Esophagus muscularis mucosa (tissue), 4 donors: ENCODE measurements around the gene AAMDC. TPM values are rescaled to one million over a fixed set of nuclear protein-coding genes. Genes with fewer than 3 reads are reported as not detected.
"Not testable (repeated sequence)": the region's sequence is repeated elsewhere in the genome, so short reads cannot be mapped to it uniquely, and the experiment has no call there.

Experiments used
- DNase-seq: peaks from one replicate; pipeline ENCODE4 v3.0.0-alpha.2; 2017; ENCODE audit errors: extremely low spot score
- H3K27ac ChIP-seq, 4 donors: fragments of 200-600 bp; sonication (generic); replicated peaks in 1 of 4; 1 replicate in 3 of 4; 2 replicates in 1 of 4; pipeline ENCODE4 v1.5.1; 2016 to 2019; ENCODE audit warnings: mild to moderate bottlenecking in 1 of 4
- H3K27me3 ChIP-seq, 4 donors: fragments of 200-600 bp; sonication (generic); one replicate each; pipeline versions ENCODE4 v1.5.1 to v1.6.0; 2016 to 2019
- H3K36me3 ChIP-seq, 4 donors: fragments of 200-600 bp; sonication (generic); one replicate each; pipeline ENCODE4 v1.5.1; 2016 to 2019
- H3K4me1 ChIP-seq, 4 donors: fragments of 200-600 bp; sonication (generic); one replicate each; pipeline ENCODE4 v1.5.1; 2016 to 2019
- H3K4me3 ChIP-seq, 4 donors: fragments of 200-600 bp; sonication (generic); 1 replicate in 2 of 4; 2 replicates in 2 of 4; pipeline ENCODE4 v1.5.1; 2016 to 2019; ENCODE audit warnings: mild to moderate bottlenecking in 4 of 4, moderate library complexity in 1 of 4
- H3K9me3 ChIP-seq, 4 donors: fragments of 200-600 bp; sonication (generic); 1 replicate in 3 of 4; 2 replicates in 1 of 4; pipeline ENCODE4 v1.5.1; 2016 to 2019
- EP300 ChIP-seq: sonication (generic); formaldehyde crosslinking; IDR thresholded peaks from one replicate; pipeline ENCODE4 v1.6.1; 2017; ENCODE audit warnings: antibody characterized with exemption
- POLR2A ChIP-seq: fragments of 450-650 bp; IDR thresholded peaks from one replicate; pipeline ENCODE4 v1.6.1; 2017; ENCODE audit warnings: antibody characterized with exemption, moderate library complexity, mild to moderate bottlenecking, low read depth
- POLR2AphosphoS5 ChIP-seq, 2 donors: sonication (generic); formaldehyde crosslinking; IDR thresholded peaks; one replicate each; pipeline ENCODE4 v1.6.1; 2017; ENCODE audit warnings: antibody characterized with exemption in 2 of 2
- WGBS: methylation state at CpG from one replicate; pipeline ENCODE4 v1.1.5; 2018; 5-methylcytosine and 5-hydroxymethylcytosine counted together
- intact Hi-C: fragments of 100-400 bp; cut with DNase I; formaldehyde crosslinking; loops from one replicate; pipeline ENCODE4 v1.15.1; 2023
- total RNA-seq, 4 donors: library from RNA; depleted of rRNA; stranded (reverse); fragments of >200 nt; gene quantifications; one replicate each; pipeline versions ENCODE4 v1.1.0 to v1.2.1, GENCODE V29; 2016
- TF ChIP-seq, protein P1 (sequence below), 3 experiments: fragments of 200-600 bp in 2 of 3; fragments of 450-650 bp in 1 of 3; sonication (generic) in 2 of 3; IDR thresholded peaks; one replicate each; pipeline ENCODE4 v1.5.1; 2017 to 2019; ENCODE audit warnings: antibody characterized with exemption in 3 of 3, mild to moderate bottlenecking in 2 of 3, moderate library complexity in 1 of 3

Gene AAMDC
- total RNA-seq, 4 donors from 2014 or later: 39.0 to 73.7 (median 68.0) TPM

DNA sequence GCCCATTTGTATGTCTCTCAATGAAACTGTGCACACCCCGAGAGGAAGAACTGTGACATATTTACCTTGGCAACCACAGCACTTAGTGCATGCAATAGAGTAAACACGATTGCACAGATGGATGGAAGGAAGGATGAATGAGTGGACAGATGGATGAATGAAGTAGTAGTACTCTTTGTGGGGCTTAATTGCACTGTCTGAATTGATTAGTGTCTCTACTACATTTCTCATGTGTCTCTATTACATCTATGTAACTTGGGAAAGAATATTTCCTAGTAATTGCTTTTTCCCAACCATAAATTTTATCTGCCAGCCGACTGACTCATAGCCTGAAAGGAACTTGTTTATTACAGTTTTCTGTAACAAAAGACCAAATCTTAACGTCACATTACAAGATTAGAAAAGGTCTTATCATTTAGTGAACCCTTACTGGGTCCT is 69.7 kb downstream of the AAMDC start:
- H3K27ac ChIP-seq, DNase-seq, H3K9me3 ChIP-seq, intact Hi-C loops, H3K4me1 ChIP-seq, H3K27me3 ChIP-seq, H3K4me3 ChIP-seq: not testable (repeated sequence)
- WGBS: 54% methylated on average over 4 of the region's 4 CpGs
- peaks cover 6 to 54% (median 34%) of the 10 kb centered on the region in 4 donors for H3K36me3 ChIP-seq

DNA sequence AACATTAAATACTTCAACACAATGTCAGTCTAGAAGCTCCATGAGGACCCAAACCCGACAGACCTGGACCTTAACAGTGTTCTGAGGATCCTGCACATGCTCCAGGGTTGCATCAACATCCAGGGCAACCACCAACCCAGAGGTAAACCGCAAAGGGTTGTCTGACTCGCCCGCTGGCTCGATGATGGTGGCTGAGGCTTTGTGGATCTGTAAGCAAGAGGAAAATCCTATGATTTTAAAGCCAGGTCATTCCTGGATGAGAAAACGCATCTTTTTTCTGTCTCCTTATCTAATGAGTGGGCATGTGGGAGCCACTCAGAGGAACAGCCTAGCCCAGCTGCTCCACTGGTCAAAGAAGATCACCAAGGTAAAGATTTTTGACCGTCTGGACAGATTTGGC is 70.3 kb downstream of the AAMDC start:
- H3K4me1 ChIP-seq, H3K27ac ChIP-seq, intact Hi-C loops, DNase-seq, H3K9me3 ChIP-seq, H3K4me3 ChIP-seq, H3K27me3 ChIP-seq: not testable (repeated sequence)
- WGBS: 97% methylated on average over 7 of the region's 7 CpGs
- H3K36me3 ChIP-seq: peaks cover under 1 to 48% (median 30%) of the 10 kb centered on the region in 4 donors

- H3K27me3 ChIP-seq, H3K4me3 ChIP-seq, H3K4me1 ChIP-seq, H3K9me3 ChIP-seq, intact Hi-C loops, H3K27ac ChIP-seq, DNase-seq: not testable (repeated sequence)
- H3K36me3 ChIP-seq: peaks cover 0 to 44% (median 27%) of the 10 kb centered on the region in 4 donors
- 89% methylated on average over 1 of the region's 4 CpGs for WGBS
Measured at GRCh38 chr11:77891703-77892102, 70.8 kb downstream of the AAMDC start.

DNA sequence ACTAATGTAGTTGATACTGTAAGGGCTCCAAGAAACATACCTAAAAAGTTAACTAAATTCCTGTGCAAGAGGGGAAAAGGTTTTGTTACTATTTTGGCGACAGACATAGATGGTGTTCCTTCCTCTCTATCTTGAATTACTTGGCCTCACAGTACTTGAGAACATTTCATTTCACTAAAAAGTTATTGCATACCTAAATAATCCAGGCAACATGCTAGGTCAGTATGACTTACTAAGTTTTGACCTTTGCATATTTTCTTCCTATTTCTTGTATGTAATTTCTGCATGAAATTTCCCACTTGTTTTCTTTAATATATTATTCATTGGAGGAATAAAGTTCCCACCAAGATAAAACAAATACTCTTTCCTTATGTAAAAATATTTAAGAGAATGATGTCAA is 74.0 kb downstream of the AAMDC start:
- H3K4me3 ChIP-seq, H3K27me3 ChIP-seq, intact Hi-C loops, DNase-seq, H3K9me3 ChIP-seq, H3K4me1 ChIP-seq, H3K27ac ChIP-seq: not testable (repeated sequence)
- 73% methylated on average over 1 of the region's 1 CpG for whole genome bisulfite sequencing
- H3K36me3 ChIP-seq: peaks cover 0 to 54% (median 31%) of the 10 kb centered on the region in 4 donors

DNA sequence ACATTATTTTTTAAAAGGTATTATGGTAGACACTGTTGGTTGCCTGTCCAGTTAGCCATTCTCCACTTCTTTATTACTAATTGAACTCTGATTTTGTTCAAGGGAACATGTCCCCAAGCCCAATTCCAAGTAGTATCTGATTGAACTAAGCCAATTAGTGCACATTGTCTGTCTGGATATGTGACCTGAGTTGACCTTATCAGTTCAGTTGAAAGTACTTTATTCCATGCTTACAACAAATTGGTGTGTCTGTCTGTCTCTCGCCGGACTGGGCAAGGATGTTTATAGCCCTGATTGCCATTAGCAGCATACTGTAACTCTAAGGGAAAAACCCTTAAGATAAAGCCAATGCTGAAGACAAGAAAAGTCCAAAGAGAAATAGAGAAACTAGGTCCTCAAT is 87.9 kb downstream of the AAMDC start:
- Histone ChIP-seq H3K9me3 (no peaks in the 10 kb centered on the region), H3K36me3 (peaks cover 0 to 25% (median 9%) of the 10 kb centered on the region in 4 donors), H3K27ac (no peak overlapping the region), H3K4me3 (no peak overlapping the region), H3K4me1 (peaks cover 0 to 21% (median 17%) of the 10 kb centered on the region in 4 donors), H3K27me3 (no peaks in the 10 kb centered on the region)
- DNase-seq: no peak
- intact Hi-C loops: no loop called here
- no peak for TF ChIP-seq POLR2A
- TF ChIP-seq, protein P1, sequence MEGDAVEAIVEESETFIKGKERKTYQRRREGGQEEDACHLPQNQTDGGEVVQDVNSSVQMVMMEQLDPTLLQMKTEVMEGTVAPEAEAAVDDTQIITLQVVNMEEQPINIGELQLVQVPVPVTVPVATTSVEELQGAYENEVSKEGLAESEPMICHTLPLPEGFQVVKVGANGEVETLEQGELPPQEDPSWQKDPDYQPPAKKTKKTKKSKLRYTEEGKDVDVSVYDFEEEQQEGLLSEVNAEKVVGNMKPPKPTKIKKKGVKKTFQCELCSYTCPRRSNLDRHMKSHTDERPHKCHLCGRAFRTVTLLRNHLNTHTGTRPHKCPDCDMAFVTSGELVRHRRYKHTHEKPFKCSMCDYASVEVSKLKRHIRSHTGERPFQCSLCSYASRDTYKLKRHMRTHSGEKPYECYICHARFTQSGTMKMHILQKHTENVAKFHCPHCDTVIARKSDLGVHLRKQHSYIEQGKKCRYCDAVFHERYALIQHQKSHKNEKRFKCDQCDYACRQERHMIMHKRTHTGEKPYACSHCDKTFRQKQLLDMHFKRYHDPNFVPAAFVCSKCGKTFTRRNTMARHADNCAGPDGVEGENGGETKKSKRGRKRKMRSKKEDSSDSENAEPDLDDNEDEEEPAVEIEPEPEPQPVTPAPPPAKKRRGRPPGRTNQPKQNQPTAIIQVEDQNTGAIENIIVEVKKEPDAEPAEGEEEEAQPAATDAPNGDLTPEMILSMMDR (IDR thresholded peaks at IDR 0.05): no peak
- TF ChIP-seq EP300: no peak
- TF ChIP-seq POLR2AphosphoS5 (IDR thresholded peaks at IDR 0.05): no peak
- WGBS: 91% methylated on average over 2 of the region's 2 CpGs

- no peak overlapping the region for H3K4me3 ChIP-seq
- H3K36me3 ChIP-seq: peaks cover 0 to 25% (median 9%) of the 10 kb centered on the region in 4 donors
- no peak for TF ChIP-seq POLR2A
- TF ChIP-seq, protein P1 (IDR thresholded peaks at IDR 0.05): no peak
- no peak for TF ChIP-seq POLR2AphosphoS5 (IDR thresholded peaks at IDR 0.05)
- no peak for TF ChIP-seq EP300
- peaks cover under 1 to 25% (median 21%) of the 10 kb centered on the region in 4 donors for H3K4me1 ChIP-seq
- H3K9me3 ChIP-seq: no peaks in the 10 kb centered on the region
- 98% methylated on average over 2 of the region's 2 CpGs for WGBS
- no peak for DNase-seq
- no peak overlapping the region for H3K27ac ChIP-seq
- H3K27me3 ChIP-seq: no peaks in the 10 kb centered on the region
- intact Hi-C loops: no loop called here
Measured at GRCh38 chr11:77909277-77909676, 88.3 kb downstream of the AAMDC start.

DNA sequence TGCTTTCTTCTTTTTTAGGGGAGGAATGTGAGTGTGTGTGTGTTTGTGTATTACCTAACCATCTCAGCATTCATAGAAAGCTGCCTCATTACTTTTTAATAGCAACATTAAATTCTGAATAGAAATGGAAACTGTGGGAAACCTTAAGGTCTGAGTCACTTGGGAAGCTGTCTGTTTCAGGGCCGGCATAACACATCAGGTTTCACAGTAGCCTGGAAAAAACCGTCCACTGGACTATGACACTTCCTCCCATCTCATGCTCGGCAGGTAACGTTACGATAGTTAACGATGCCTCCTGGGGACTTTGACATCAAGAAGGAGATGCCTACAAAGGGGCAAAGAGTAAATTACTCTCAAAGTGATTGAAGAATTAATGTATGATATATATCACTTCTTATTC is 89.9 kb downstream of the AAMDC start:
- H3K4me3 ChIP-seq, intact Hi-C loops, H3K27me3 ChIP-seq, DNase-seq, H3K27ac ChIP-seq, H3K9me3 ChIP-seq: not testable (repeated sequence)
- Histone ChIP-seq H3K36me3 (peaks cover 0 to 23% (median 5%) of the 10 kb centered on the region in 4 donors), H3K4me1 (peaks cover 6 to 41% (median 33%) of the 10 kb centered on the region in 4 donors)
- 79% methylated on average over 6 of the region's 6 CpGs for WGBS

- Histone ChIP-seq H3K36me3 (peaks cover 0 to 24% (median 13%) of the 10 kb centered on the region in 4 donors), H3K4me1 (peaks cover 6 to 33% (median 28%) of the 10 kb centered on the region in 4 donors), H3K27ac (peak overlapping the region in 2 of 4 donors; percentile 4 to 53)
- DNase-seq, intact Hi-C loops, H3K27me3 ChIP-seq, H3K9me3 ChIP-seq, H3K4me3 ChIP-seq: not testable (repeated sequence)
- 57% methylated on average over 3 of the region's 4 CpGs for WGBS
Measured at GRCh38 chr11:77913608-77914306, 92.8 kb downstream of the AAMDC start.
